ENCODE measurements around the gene CACTIN. TPM values are rescaled to one million over a fixed set of nuclear protein-coding genes. Genes with fewer than 3 reads are reported as not detected.

The CACTIN gene
- total RNA-seq (2021) (17.2 and 18.6 TPM in 2 replicates), Bru-seq, nascent RNA (percentile 44 among the genes with signal in this experiment), BruChase-seq, experiment 1, labeled RNA remaining after a 2-hour chase (percentile 54 among the genes with signal in this experiment), BruChase-seq, experiment 2, labeled RNA remaining after a 6-hour chase (percentile 70 among the genes with signal in this experiment)
- long read RNA-seq, transcript CACTIN-203 (10 exons, 3,612 nt): major isoform, 13 of 26 reads
- long read RNA-seq, partial matches to known transcripts: 2 of 26 reads
- long read RNA-seq, other reads (novel, unspliced or antisense): 11 of 26 reads

DNA sequence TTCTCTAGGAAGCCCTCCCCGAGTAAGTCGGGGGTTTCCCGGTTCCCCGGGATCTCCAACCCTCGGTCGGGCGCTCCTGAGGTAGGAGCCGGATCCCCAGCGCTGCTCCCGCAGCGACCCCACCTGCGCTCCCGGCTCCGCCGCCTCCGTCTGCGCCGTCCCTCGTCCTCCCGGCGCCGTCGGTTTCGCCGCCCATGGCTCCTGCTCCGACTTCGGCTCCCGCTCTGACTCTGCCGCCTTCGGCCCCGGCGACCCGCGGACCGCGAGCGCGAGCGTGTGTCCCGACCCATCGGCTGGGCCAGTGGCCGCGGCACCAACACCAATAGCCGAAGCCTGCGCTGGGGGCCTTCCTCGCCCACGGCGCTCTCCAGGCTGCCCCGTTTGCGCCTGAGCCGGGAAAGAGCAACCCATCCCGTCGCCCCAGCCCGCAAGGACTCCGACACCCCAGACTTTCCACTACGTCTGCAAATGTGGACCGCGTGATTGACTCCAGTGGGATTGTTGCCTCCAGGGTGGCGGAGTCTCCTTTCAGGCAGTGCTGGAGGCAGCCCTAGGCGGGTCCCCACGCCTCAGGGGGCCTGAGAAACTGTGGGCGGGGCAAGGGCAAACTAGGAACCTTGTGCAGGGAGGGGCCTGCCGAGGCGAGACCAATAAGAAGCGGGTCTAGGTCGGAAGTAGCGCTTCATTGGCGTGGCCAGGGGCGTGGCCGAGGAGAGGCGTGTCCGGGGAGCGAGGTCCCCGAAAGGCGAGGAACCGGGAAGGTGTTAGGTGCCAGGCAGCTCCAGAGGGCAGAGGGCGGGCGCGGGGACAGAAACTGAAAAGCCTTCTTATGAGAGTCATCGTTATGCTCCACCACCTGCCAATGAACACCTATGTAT lies at the start of gene CACTIN:
Gene CACTIN, minus strand, starts transcription at position 318 of the 878 bp plus-strand sequence. Its CDS starts 28 bp downstream, at position 290.
- H3F3A ChIP-seq (ENCODE audit: insufficient read depth, low read depth): no peaks in the 10 kb centered on the region
- H3K27me3 ChIP-seq (ENCODE audit: insufficient read depth, low read depth): no peaks in the 10 kb centered on the region
- no peaks in the 10 kb centered on the region for H3K9me2 ChIP-seq (ENCODE audit: insufficient read depth)
- H3K4me2 ChIP-seq: peak within 1 kb of the TSS; percentile 89
- H3K4me3 ChIP-seq: peak within 1 kb of the TSS; percentile 76
- POLR2A ChIA-PET (ENCODE audit: unreplicated experiment): interaction anchor here (0.6 kb wide), 1 partner anchor 132 kb away, joined by 9 read pairs; no protein-coding TSS in a partner anchor
- BruUV-seq (replicated peaks): no TSS peak
- H2AFZ ChIP-seq: peak within 1 kb of the TSS; percentile 76
- no peak for TF ChIP-seq EZH2 (IDR thresholded peaks at IDR 0.05; ENCODE audit: low read depth)
- TF ChIP-seq, protein P1, sequence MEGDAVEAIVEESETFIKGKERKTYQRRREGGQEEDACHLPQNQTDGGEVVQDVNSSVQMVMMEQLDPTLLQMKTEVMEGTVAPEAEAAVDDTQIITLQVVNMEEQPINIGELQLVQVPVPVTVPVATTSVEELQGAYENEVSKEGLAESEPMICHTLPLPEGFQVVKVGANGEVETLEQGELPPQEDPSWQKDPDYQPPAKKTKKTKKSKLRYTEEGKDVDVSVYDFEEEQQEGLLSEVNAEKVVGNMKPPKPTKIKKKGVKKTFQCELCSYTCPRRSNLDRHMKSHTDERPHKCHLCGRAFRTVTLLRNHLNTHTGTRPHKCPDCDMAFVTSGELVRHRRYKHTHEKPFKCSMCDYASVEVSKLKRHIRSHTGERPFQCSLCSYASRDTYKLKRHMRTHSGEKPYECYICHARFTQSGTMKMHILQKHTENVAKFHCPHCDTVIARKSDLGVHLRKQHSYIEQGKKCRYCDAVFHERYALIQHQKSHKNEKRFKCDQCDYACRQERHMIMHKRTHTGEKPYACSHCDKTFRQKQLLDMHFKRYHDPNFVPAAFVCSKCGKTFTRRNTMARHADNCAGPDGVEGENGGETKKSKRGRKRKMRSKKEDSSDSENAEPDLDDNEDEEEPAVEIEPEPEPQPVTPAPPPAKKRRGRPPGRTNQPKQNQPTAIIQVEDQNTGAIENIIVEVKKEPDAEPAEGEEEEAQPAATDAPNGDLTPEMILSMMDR (conservative IDR thresholded peaks at IDR 0.05): no peak
- 0 out of 2 replicates have a peak, but pooled peaks cover 8% of the 10 kb centered on the region for H4K20me1 ChIP-seq (ENCODE audit: insufficient read depth)
- H3K9me3 ChIP-seq (ENCODE audit: insufficient read depth, low read depth): no peaks in the 10 kb centered on the region
- peak within 1 kb of the TSS; percentile 77 for H3K27ac ChIP-seq
- CTCF ChIA-PET: no interaction called here
- peak; percentile 90 to 95 for DNase-seq
- H3K36me3 ChIP-seq (ENCODE audit: low read depth): no peaks in the 10 kb centered on the region
- intact Hi-C loops (cut with micrococcal nuclease; ENCODE audit: unreplicated experiment): loop anchor here (5.0 kb wide), 1 partner anchor 69 kb away; the partner anchor contains the start of gene MFSD12
- peaks cover 5% of the 10 kb centered on the region; the same call in 1 of the 2 replicates for H3K4me1 ChIP-seq (replicated peaks; ENCODE audit: insufficient read depth)
- peaks cover 25% of the 10 kb centered on the region for H3K79me2 ChIP-seq (ENCODE audit: low read depth)

DNA sequence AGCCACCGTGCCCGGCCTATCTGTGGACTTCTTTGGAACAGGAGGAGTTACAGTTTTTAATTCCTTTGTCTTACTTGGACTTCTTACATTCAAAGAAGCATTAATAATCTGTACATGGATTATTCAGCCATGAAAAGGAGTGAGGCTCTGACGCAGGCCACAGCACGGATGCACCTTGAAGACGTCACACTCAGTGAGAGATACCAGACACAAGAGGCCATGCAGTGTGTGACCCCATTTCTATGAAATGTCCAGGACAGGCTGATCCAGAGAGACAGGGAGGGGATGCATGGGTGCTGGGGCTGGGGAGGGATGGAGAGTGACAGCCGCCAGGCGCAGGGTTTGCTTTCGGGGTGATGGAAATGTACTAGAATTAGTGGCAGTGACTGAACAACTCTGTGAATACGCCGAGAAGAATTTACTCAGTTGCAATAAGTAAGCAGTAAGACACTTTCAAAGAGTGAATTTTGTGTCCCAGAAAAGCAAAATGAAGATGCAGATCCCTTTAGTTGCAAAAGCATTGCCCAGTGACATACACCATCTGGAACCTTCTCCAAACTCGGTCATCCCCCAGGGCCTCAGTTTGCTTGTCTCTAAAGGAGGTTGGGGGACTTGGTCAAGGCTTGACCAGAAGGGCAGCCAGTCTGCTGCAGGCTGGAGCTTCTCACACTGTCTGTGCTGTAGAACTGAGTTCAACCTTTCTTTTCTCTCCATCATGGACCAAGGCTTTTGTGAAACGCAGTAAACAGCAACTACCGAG lies 48.4 kb upstream of the CACTIN start:
- Histone ChIP-seq H4K20me1 (ENCODE audit: insufficient read depth) (no peaks in the 10 kb centered on the region; the same call in 1 of the 2 replicates), H2AFZ (no peak overlapping the region), H3K27me3 (ENCODE audit: insufficient read depth, low read depth) (no peaks in the 10 kb centered on the region), H3F3A (ENCODE audit: insufficient read depth, low read depth) (no peaks in the 10 kb centered on the region), H3K27ac (no peak overlapping the region), H3K4me1 (replicated peaks; ENCODE audit: insufficient read depth) (no peaks in the 10 kb centered on the region), H3K4me3 (no peak overlapping the region), H3K9me3 (ENCODE audit: insufficient read depth, low read depth) (no peaks in the 10 kb centered on the region), H3K36me3 (ENCODE audit: low read depth) (no peaks in the 10 kb centered on the region), H3K9me2 (ENCODE audit: insufficient read depth) (no peaks in the 10 kb centered on the region), H3K4me2 (no peak overlapping the region), H3K79me2 (ENCODE audit: low read depth) (no peaks in the 10 kb centered on the region)
- TF ChIP-seq EZH2 (IDR thresholded peaks at IDR 0.05; ENCODE audit: low read depth): no peak
- intact Hi-C loops (cut with micrococcal nuclease; ENCODE audit: unreplicated experiment): no loop called here
- POLR2A ChIA-PET (ENCODE audit: unreplicated experiment): no interaction called here
- no TSS peak for BruUV-seq (replicated peaks)
- DNase-seq: no peak
- CTCF ChIA-PET: no interaction called here

DNA sequence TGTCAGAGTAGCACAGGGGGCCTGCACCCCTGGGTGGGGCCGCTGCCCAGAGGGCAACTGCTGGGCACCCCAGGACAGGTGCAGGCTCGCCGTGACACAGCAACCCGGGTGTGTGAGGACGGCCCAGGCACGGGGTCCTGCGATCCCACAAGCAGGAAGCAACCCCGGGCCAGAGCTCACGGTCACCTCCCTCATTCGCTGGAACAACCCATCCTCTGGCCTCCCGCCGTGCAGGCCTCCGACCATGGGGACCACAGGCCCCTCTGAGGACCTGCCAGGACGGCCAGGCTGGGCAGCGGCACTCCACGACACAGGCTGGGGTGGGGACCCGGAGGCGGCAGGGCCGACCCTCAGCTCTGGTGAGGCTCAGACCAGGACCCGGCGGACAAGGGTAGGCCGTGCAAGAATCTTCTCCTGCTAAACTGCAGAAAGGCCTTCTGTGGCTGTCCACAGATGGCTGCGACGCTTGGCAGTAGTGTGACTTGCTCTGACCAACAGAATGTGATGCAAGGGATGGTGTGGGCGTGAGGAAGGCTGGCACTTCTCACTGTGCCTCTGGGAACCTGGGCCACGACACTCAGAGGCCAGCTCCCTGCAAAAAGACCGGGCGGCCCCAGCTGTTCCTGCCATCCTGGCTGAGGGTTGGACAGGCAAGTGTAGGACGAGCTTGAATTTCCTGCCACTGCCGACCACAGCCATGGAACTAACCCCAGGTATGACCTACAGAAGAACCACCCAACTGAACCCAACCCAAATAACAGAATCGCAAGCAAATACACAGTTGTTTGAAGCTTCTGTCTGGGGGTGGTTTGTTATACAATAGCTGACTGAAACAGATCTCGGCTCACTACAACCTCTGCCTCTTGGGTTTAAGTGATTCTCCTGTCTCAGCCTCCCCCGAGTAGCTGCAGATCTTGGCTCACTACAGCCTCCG lies 47.2 kb upstream of the CACTIN start:
- Histone ChIP-seq H3K79me2 (ENCODE audit: low read depth) (no peaks in the 10 kb centered on the region), H4K20me1 (ENCODE audit: insufficient read depth) (no peaks in the 10 kb centered on the region; the same call in 1 of the 2 replicates), H3K4me2 (no peak overlapping the region), H3K4me1 (replicated peaks; ENCODE audit: insufficient read depth) (no peaks in the 10 kb centered on the region), H3K27me3 (ENCODE audit: insufficient read depth, low read depth) (no peaks in the 10 kb centered on the region), H3K9me3 (ENCODE audit: insufficient read depth, low read depth) (no peaks in the 10 kb centered on the region), H3F3A (ENCODE audit: insufficient read depth, low read depth) (no peaks in the 10 kb centered on the region), H3K4me3 (no peak overlapping the region), H3K9me2 (ENCODE audit: insufficient read depth) (no peaks in the 10 kb centered on the region), H2AFZ (no peak overlapping the region), H3K36me3 (ENCODE audit: low read depth) (no peaks in the 10 kb centered on the region), H3K27ac (no peak overlapping the region)
- intact Hi-C loops (cut with micrococcal nuclease; ENCODE audit: unreplicated experiment): no loop called here
- CTCF ChIA-PET: no interaction called here
- no TSS peak for BruUV-seq (replicated peaks)
- TF ChIP-seq, protein P1 (conservative IDR thresholded peaks at IDR 0.05): no peak
- no peak for TF ChIP-seq EZH2 (IDR thresholded peaks at IDR 0.05; ENCODE audit: low read depth)
- POLR2A ChIA-PET (ENCODE audit: unreplicated experiment): no interaction called here
- no peak for DNase-seq
